K562 (cell line): Measurements from ENCODE around the gene HMGB2. TPM values are rescaled to one million over a fixed set of nuclear protein-coding genes. Genes with fewer than 3 reads are reported as not detected.

Source experiments
- ARID3A ChIP-seq: IDR thresholded peaks from 2 replicates; pipeline ENCODE4 v1.6.1; 2012; ENCODE audit warnings: low read depth, low read length, improper control_type of control experiment, borderline replicate concordance
- MAX ChIP-seq: sonication (generic); formaldehyde crosslinking; IDR thresholded peaks from 2 replicates; pipeline ENCODE4 v1.9.0; 2022; ENCODE audit warnings: mild to moderate bottlenecking, missing genetic modification reagents
- MYC ChIP-seq, 2 experiments: fragments of 250-450 bp in 1 of 2; sonication (Bioruptor Pico) in 1 of 2; IDR thresholded peaks; 2 replicates each; pipeline versions ENCODE4 v1.5.1 to v1.6.1; 2012 to 2021; ENCODE audit warnings: low read depth in 2 of 2, borderline replicate concordance in 1 of 2, improper control_type of control experiment in 1 of 2, low read length in 1 of 2, mild to moderate bottlenecking in 1 of 2, moderate library complexity in 1 of 2
- SMAD4 ChIP-seq: fragments of 250-450 bp; sonication (Bioruptor Pico); conservative IDR thresholded peaks from 2 replicates; pipeline ENCODE4 v1.8.0; 2021; ENCODE audit warnings: inconsistent platforms, mild to moderate bottlenecking, moderate library complexity
- TEAD4 ChIP-seq, 2 experiments: sonication (generic) in 1 of 2; formaldehyde crosslinking in 1 of 2; IDR thresholded peaks; 2 replicates each; pipeline versions ENCODE4 v1.6.1 to v1.8.0; 2012 to 2022; ENCODE audit warnings: borderline replicate concordance in 1 of 2, inconsistent platforms in 1 of 2, low read length in 1 of 2, mild to moderate bottlenecking in 1 of 2, missing genetic modification reagents in 1 of 2
- XRCC5 ChIP-seq: fragments of 200-400 bp; formaldehyde crosslinking; IDR thresholded peaks from 2 replicates; pipeline ENCODE4 v1.6.1; 2017; ENCODE audit warnings: low read depth, mild to moderate bottlenecking, low read length
- ZBTB40 ChIP-seq, 2 experiments: fragments of 450-650 bp in 1 of 2; sonication (generic) in 1 of 2; formaldehyde crosslinking in 1 of 2; IDR thresholded peaks; 2 replicates each; pipeline versions ENCODE4 v1.7.1 to v1.9.0; 2016 to 2022; ENCODE audit warnings: inconsistent platforms in 1 of 2, mild to moderate bottlenecking in 1 of 2, missing genetic modification reagents in 1 of 2
- polyA plus RNA-seq, 8 experiments: library from polyadenylated mRNA; depleted of rRNA in 4 of 8; stranded (reverse) in 5 of 8; unstranded in 3 of 8; fragments of >200 nt; fragmentation: Nextera tagmentation in 2 of 8; fragmentation: Illumina TruSeq in 1 of 8; extraction: Ambion mirVana in 2 of 8; extraction: Trizol in 1 of 8; gene quantifications; 2 replicates each; pipeline versions ENCODE4 v1.2.1 to v1.2.3, GENCODE V29; 2011 to 2014; ENCODE audit warnings: inconsistent platforms in 1 of 8, missing spikeins in 1 of 8
- total RNA-seq, 7 experiments: library from RNA; depleted of rRNA in 6 of 7; stranded (reverse); fragments of >200 nt in 6 of 7; fragmentation: Illumina TruSeq in 2 of 7; extraction: Trizol in 2 of 7; gene quantifications; 2 replicates each; pipeline versions ENCODE4 v1.2.1 to v1.2.3, GENCODE V29; 2011 to 2021; ENCODE audit warnings: low replicate concordance in 1 of 7

Gene HMGB2
- total and polyA plus RNA-seq, 9 of the 15 experiments (the other 6 are each of a cell fraction or from before 2014, with no cell fraction given) = 309 to 822 (median 626) TPM

GRCh38 chr4:173334891-173335752 lies 964 bp upstream of the HMGB2 start (continued):
- TF ChIP-seq ZBTB40 (IDR thresholded peaks at IDR 0.05) (peak; percentile 56), ZBTB40 (CRISPR knock-in tag; IDR thresholded peaks at IDR 0.05) (no peak), XRCC5 (no peak; the same call in 1 of the 2 replicates), MAX (CRISPR knock-in tag) (peak; percentile 62), ARID3A (peak; percentile 34; the same call in 1 of the 2 replicates), MYC (IDR thresholded peaks at IDR 0.05; ENCODE audit: low read depth, low read length) (peak; percentile 78), MYC (CRISPR knock-in tag; IDR thresholded peaks at IDR 0.05; ENCODE audit: borderline replicate concordance, low read depth) (0 out of 2 replicates have a peak, but pooled peaks have one; percentile 13), SMAD4 (peak; percentile 41; the same call in 1 of the 2 replicates), TEAD4 (IDR thresholded peaks at IDR 0.05; ENCODE audit: low read length) (peak; percentile 75), TEAD4 (CRISPR knock-in tag; IDR thresholded peaks at IDR 0.05; ENCODE audit: borderline replicate concordance) (0 out of 2 replicates have a peak, but pooled peaks have one; percentile 53)
